ENCODE measurements around the gene C1QL2.

The C1QL2 gene

DNA sequence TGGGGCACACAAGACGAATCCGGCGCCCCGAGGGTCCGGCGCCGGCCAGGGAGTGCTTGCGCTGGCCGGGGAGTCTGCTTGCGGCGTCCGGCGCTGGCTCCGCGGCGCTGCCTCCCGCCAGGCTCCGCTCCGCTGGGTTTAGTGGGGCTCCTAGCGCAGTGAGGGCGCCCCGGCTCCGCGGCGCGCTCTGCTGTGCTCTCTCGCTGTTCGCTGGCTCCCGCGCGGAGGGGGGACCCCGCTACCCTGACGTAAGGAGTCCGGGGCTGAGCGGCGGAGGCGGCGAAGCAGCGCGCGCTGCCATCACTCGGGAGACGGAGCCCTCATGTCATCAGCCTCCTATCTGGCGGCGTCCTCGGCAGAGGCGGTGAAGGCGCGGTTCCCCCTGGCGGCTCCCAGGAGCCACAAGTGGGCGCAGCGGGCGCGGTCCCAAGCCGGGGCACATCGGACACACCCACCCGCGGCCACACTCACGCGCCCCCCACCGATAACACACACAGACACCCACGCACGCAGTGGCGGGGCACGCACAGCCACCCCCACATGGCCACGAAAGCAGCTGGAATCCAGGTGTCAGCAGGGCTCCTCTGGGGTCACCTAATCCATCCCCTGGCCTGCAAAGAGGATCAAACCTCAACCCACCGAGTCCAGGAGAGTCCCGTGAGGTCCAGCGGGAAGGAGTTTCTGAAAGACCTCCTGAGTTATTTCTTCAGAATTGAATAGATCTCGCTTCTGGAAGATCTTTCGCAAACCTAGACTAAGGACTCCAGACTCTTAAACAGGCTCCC lies at the start of gene C1QL2:
Gene C1QL2, minus strand, starts transcription at position 189 of the 785 bp plus-strand sequence. CDS start 482 bp downstream, outside the sequence.
- no peak for DNase-seq (ENCODE audit: low read depth in 3 of 3)

DNA sequence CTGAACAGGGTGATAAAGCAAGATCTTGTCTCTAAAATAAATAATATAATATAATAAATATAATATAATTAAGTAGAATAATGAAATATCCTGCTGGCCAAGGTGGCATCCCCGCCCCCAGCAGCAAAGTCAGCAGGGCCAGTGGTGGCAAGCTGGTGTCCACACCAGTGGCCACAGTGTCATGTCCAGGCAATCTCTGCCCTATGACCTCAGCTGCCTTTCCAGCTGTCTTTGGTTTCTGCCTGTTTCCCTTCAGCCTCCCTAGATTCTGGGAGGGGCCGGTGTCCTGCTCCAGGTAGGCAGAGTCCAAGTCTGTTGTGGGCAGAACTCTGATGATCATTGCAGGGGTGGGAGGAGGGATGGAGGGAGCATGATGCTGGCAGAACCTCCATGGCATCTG lies 48.9 kb upstream of the C1QL2 start:
- no peak for DNase-seq (ENCODE audit: low read depth in 3 of 3)

DNA sequence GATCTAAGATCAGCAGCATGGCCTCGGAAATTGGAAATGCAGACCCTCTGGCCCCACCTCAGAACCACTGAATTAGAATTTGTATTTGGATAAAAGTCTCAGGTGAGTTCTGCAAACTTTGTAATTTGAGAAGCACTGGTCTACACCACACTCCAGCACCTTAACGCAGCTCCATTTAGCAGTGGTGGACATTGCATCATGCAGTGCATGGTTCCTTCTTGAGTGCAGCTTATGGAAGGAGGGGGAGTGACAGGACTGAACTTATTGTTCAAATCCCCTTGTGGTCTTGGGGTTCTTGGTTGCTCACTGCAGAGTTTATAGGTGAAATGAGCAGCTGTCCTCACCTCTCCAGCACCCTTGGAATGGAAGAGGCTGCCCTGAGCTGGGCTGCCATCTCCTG lies 47.6 kb upstream of the C1QL2 start:
- DNase-seq (ENCODE audit: low read depth in 3 of 3): no peak

DNA sequence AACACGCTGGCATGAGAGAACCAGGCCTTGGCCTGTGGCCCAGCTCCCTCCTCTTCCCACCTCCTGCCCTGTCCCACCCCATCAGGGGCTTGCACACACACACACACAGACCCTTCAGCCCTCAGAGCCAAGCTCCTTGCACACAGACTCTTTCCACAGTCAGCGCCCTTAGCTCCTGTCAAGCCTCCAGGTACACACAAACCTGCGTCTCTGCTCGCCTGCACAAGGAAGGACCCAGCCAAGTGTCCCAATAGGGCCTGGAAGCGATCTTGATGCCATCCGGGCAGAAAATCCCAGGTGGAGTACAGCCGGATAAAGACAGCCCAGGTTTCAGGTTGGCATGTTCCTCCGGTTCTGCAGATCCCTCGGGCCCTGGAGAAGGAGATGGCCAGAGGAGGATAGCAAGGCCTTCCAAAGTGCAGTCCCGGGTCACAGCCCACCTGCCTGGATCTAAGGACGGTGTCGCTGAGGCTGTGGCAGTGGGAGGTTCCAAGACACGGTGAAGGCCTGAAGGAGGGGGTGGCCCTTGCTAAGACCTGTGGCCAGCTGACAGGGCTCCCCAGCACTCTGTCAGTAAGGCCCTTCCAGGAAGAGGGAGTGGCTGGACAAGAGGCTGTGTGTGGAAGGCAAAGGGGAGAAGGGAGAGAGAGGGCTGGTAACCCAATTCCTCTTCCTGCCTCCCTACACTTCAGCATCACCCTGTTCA lies 46.6 kb upstream of the C1QL2 start:
- DNase-seq (ENCODE audit: low read depth in 3 of 3): no peak

DNA sequence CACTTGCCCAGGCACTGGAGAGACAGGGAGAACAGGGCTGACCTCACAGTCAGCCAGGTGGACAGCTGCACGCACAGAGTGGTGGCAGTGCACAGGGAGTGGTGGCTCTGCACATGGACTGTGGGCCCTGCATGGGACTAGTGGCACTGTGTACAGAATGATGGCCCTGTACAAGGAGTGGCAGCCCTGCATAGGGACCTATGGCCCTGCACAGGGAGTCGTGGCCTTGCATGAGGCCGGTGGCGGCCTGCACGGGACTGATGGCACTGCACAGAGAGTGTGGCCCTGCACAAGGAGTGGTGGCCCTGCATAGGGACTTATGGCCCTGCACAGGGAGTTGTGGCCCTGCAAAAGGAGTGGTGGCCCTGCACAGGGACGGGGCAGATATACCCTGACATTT lies 46.0 kb upstream of the C1QL2 start:
- no peak for DNase-seq (ENCODE audit: low read depth in 3 of 3)

DNA sequence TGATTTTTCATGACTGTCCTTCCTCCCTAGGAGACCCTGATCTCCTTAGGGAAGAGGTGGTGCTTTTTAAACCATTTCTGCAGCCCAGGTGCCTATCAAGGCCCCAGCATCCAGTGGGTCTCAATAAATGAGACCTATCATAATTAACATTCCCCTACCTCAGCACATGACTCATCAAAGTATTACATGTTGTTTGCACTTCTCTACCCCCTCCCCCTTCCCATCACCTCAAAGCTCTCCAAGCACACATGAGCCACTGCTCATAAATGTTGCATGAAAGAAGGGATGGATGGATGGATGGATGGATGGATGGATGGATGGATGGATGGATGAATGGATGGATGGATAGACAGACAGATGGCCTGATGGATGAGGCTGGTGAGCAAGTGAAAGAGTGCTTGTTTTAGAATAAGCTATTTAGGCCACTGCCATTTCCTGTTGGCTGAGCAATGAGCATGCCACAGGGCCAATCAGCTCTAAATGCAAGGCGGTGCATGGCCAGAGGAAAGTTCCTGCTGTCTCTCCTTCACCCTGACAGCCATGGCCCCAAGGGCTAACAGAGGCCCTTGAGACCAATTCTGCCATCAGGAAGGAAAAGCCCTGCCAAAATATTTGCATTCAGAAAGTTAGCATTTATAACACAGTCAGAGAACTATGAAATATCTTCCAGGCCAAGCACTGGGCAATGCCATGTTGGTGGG lies 44.2 kb upstream of the C1QL2 start:
- no peak for DNase-seq (ENCODE audit: low read depth in 3 of 3)

DNA sequence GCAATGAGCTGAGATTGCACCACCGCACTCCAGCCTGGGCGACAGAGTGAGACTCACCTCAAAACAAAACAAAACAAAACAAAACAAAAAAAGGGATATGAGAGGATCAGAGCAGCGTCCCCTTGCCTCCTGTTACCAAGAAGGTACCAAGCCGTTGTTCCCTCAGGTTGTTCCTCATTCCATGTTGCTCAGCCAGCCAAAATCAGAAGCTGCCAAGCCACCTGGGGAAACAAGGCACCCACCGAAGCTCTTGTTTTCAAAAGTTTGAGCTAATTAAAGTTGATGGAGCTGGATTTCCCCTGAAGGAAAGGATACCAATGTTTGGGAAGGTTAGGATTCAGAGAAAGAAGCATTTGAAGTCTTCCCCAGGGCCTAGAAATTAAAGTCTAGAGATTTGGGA lies 43.3 kb upstream of the C1QL2 start:
- DNase-seq (ENCODE audit: low read depth in 3 of 3): no peak

DNA sequence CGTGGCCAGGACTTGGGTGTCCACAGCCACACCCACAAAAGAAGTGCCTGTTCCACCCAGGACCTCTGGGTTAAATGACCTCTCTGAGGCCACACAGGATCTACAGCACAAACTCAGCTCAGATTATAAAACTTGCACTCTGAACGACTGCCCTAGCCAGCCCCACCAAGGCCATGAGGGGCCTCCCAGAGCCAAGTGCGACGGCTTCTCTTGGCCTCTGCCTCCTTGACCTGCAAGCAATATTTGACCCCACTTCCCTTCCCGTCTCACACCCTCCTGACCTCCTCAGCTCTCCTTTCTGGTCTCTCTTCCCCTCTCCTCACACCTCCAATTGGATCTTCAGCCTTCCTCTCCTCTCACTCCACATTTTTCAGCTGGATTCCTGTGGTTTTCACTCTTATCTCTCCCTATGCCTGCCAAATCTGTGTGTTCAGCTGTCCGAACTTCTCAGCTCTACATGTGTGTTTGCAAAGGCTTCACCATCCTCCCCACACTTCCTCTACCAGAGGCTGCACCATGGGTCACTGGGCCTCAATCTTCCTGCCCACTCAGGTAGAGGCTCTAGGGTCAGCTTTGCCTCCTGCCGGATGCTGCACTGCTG lies 39.8 kb upstream of the C1QL2 start:
- no peak for DNase-seq (ENCODE audit: low read depth in 3 of 3)

DNA sequence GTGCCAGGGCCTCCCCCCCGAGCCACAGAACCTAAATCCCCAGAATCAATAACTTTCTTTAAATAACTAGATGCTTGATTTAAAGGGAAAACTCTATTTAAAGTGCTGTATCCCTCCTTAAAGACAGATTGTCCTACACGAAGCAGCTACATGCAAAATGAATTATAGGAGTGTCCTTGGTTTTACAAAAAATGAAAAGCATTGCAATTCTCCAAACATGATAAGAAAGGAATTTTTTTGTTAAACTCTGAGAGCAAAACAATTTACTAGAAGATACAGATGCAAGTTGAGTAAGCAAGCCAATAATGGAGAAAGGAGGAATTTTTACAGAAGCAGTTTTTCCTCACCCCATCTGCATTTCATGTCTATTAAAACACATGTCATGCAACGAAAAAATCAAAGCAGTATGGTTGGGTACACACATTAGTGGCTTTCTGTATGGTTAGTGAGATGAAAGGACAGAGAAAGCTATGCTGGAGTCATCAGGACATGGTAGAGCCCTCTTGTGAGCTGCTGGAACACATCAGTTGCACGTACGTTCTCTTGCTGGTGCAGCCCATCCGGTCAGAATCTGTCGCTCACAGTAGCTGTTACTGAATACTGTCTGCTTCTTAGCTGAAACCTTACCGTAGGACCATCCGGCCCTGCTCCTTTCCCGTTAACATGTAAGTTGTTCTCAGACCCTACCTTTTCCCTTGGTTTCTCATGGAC lies 39.1 kb upstream of the C1QL2 start:
- DNase-seq (ENCODE audit: low read depth in 3 of 3): no peak

DNA sequence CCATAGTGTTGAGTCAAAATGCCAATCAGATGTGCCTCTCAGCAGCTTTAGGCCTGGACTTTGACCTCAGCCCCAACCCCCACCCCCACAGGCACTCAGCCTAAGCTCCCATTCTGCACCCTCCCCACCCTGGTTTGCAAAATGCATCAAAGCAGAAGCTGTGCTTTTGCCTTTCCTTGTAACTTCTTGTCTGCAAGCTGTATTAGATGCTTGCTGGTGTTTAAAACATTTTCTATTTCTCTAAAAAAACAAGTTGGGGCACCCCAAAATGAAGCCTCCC lies 38.5 kb upstream of the C1QL2 start:
- no peak for DNase-seq (ENCODE audit: low read depth in 3 of 3)

DNA sequence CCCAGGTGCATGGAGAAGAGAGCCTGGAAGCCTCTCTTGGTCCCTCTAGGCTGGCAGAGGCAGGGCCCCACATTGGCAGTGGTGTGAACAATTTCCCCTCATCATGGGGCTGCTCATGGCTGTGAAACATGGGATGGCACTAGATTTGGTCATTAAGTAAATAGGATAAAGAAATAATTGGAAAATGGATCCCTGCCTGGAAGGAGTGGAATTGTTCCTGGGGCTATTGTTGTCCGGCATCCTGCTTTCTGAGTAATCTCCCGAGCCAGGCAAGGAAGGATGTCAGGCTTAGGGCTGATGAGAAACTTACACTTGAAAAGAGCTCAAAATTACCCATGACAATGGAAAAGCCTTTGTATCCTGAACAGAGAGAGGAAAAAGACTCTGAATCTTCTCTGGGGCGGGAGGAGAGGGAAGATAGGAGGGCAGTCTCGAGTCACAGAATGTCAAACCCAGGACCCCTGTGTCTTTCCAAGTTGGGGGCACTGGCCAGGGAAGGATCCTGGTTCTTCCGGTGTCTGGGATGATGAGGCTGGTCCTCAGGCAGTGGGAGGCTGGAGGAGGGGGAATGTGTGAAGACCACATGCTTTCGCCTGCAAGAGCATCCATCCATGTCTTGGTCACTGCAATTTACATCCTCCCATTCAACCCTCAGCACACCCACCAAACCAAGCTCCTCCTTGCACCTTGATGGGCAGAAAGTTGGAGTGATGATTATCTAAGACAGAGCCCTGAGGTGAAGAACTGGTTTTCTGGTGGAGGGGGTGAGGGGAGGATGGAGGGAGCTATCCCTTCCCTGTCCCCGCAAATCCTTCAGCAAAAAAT lies 38.0 kb upstream of the C1QL2 start:
- no peak for DNase-seq (ENCODE audit: low read depth in 3 of 3)

DNA sequence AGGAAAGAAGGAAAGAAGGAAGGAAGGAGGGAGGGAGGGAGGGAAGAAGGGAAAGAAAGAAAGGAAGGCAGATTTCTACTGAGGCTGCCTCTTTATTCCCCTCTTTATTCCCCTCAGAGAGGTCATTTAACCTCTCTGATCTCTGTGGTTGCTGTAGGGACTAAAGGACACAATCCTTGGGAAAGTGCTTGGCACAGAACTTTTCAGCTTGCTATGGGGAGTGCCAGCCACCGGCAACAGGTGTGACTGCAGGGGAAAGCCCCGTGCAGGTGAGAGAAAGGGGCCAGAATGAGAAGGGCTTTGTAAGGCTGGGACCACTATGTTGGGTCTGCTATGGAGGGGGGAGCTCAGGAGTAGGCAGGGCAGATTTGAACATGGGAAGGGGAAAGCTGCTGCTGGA lies 37.3 kb upstream of the C1QL2 start:
- no peak for DNase-seq (ENCODE audit: low read depth in 3 of 3)

DNA sequence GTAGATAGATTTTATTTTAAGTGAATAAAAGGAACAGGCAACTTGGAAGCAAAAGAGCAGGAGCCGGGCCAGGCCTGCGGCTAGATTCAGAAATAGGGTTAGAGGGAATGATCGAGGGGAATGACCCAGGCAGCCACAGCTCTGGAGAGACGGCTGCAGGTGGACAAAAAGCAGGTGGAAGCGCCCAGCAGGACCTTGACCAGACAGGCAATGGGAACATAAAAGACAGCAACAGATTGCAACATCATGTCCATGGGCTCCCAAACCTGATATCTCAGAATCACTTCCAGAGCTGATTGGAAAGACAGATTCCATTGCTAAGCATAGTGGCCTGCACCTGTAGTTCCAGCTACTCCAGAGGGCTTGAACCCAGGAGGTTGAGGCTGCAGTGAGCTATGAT lies 36.5 kb upstream of the C1QL2 start:
- DNase-seq (ENCODE audit: low read depth in 3 of 3): no peak

DNA sequence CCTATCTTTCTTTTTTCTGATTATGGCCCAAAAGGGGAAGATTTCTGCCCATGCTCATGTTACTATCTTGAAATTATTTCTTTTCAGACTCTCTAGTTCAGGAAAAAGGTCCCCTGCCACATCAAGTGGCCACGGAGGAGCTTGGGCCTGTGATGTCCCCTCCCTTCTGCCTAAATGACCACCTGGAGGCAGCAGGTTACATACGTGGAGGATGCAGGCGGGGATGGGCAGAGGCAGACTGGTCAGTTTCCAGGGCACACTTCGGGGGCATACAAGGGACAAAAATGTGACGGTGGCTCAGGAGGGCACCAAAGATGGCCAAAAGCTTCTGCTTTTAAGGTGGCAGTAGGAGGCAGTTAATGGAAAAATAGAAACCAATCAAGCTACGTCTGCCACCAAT lies 34.3 kb upstream of the C1QL2 start:
- no peak for DNase-seq (ENCODE audit: low read depth in 3 of 3)

DNA sequence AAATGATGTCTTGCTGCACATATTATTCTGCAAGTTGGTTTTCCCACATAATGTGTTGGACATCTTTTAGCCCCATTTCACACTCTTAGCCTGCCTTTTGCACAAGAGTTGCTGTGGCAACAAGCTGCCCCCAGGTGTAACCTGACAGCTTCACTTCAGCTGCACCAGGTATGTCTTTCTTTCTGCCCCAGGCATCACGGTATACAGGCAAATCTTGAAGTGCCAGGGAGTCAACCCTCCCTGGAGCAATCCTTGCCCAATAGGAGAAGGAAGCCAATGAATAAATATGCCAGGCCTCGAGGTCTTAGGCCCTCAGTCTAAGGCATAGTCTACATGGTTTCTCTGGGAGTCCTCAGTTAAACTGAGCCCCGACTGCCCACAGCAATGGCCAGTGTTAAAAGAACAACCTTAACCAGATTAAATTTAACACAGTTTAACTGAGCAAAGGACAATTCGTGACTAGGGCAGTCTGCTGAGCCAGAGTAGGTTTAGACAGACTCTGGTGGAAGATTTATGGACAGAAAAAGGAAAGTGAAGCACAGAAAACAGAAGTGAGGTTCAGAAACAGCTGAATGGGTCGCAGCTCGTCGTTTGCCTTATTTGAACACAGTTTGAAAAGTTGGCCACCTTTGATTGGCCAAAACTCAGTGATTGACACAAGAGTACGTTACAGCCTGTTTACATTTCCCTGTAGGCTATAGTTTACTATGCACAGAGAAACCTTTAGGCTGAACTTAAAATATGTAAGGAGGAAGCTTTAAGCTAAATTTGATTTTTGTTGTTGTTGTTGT lies 32.0 kb upstream of the C1QL2 start:
- no peak for DNase-seq (ENCODE audit: low read depth in 3 of 3)

DNA sequence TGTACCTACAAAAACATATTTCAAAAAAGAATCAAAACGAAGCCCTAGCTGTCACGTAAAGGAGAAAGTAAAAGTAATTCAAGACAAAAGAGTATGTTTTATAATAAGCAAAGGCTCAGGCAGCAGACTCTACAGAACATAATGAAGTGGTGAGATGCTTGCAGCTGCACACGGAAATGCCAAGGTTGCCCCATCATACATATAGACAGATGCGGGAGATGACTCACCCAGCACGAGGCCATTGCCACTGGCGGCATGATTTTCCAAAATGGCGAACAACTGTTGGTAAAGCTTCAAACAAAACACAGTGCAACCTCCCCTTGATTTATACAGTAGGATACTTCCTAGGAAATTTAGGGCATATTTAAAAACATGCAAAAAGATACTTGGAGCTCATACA lies 26.0 kb upstream of the C1QL2 start:
- no peak for DNase-seq (ENCODE audit: low read depth in 3 of 3)

DNA sequence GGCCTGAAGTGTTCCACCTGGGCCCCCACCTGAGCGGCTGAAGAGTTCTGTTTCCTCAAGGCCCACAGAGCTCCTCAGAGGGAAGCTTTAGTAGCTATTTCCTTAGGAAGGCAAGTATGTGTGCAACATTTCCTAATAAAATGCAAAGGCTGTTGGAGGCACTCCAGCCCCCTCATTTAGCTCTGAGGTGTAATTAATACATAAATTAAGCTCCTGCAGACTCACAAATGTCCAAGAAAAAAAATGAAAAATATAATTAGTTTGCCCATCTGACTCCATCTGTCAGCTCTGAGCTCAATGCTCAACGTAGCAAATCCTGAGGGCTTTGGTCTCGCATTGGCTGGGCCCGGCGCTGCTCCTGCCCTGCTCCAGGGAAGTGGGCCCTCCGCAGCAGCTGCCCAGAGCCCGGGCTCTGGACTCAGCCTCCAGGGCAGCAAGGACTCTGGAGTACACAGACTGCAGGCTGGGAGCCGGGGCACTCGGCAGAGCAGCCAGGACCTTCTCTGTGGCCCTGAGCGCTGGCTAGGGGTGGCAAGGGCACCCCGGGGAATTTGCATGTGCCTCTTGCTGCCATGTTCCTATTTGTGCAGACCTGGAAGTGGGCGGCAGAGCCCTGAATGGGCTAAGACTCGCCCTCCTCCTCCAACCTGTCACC lies 23.4 kb upstream of the C1QL2 start:
- DNase-seq (ENCODE audit: low read depth in 3 of 3): no peak

DNA sequence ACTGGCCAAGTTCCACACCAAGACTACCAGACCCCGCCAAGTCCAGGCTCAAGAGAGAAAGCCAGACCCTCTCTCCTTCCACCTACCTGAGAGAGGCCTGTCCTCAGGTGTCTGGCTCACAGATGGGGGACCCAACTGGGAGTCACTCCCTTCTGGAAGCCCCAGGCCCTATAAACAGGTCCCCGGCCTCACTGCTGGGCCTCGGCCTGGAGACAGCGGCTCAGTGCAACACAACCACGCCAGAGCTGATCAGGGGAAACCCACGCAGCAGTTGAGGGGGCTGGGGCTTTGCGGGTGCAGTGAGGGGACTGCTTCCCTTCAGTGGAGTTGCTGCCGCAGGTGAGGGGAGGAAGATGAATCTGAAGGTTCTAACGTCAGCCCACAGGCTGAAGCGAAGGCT lies 22.8 kb upstream of the C1QL2 start:
- no peak for DNase-seq (ENCODE audit: low read depth in 3 of 3)

DNA sequence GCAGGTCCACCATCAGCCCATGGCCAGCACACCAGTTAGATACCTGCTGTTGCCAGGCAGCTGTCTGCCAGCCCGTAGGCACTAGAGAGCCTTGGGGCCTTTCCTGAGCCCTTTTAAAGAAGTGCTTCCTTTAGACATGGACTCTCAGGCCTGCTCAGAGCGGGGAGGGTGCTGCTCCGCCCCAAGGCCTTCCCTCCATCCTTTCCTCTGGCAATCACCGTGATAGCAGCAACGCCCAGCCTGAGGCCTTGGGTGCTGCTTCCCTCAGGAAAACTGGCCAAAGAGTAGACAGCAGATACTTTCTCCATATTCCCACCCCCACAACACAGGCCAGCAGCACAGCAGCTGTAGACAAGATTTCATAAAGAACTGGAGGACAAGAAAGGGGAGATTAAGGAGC lies 22.3 kb upstream of the C1QL2 start:
- no peak for DNase-seq (ENCODE audit: low read depth in 3 of 3)

DNA sequence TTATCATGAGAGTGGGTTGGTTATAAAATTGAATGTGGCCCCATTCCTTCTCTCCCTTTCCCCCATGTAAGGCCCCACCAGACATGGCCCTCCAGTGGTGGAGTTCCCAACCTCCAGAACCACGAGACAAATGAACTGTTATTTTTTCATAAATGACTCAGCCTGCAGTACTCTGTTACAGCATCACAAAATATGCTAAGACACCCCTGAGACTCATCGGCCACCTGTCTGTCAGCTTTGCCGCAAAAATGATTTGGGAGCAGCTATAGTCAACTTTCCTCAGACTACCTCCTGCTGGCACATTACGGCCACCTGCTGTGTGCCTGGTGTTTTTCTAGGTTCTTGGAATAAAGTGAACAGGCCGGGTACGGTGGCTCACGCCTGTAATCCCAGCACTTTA lies 21.4 kb upstream of the C1QL2 start:
- no peak for DNase-seq (ENCODE audit: low read depth in 3 of 3)

All from stimulated activated CD4-positive, alpha-beta T cell treated with anti-CD3 and anti-CD28 coated beads, TNF-alpha, amount 100 ng/mL, for 24 hours (primary cell).